K562 (cell line): ENCODE data around the gene DNAH3. TPM values are rescaled to one million over a fixed set of nuclear protein-coding genes. Genes with fewer than 3 reads are reported as not detected.

Experiments used
- ATAC-seq: fragments of 200-7000 bp; cut with Tn5 transposase; 3 replicates; pipeline ENCODE4 v1.9.1; 2020; ENCODE audit warnings: moderate library complexity
- BruUV-seq: library from RNA; stranded (reverse); fragments of 400-500 nt; replicated peaks from 2 replicates; lab custom pipeline; 2021; lab: Mats Ljungman, UMichigan
- CTCF ChIA-PET: fragments of 300-600 bp; formaldehyde crosslinking; extraction: SDS; loops from one replicate; lab custom pipeline; 2021; ENCODE audit warnings: low intra/inter-chr PET ratio; lab: Yijun Ruan, JAX
- POLR2A ChIA-PET: fragments of 300-600, 350-650 bp; sonication (Branson Sonifier 250); formaldehyde crosslinking; extraction: SDS; loops from one replicate; lab custom pipeline; 2021; ENCODE audit warnings: antibody characterized with exemption, inconsistent platforms; lab: Yijun Ruan, JAX
- DNase-seq, 4 experiments: peaks; one replicate each; pipeline versions ENCODE4 v3.0.0 to v3.0.0-alpha.2; 2011 to 2018; ENCODE audit warnings: low spot score in 3 of 4, mixed read lengths in 3 of 4; ENCODE audit errors: extremely low read depth in 1 of 4
- FAIRE-seq: peaks from 2 replicates; lab custom pipeline; 2011; peaks lifted over from hg19 to GRCh38; lab: Jason Lieb, UNC
- H2AFZ ChIP-seq: 2 replicates; pipeline ENCODE4 v1.6.0; 2011; ENCODE audit warnings: low read depth, low read length, control low read depth, inconsistent platforms
- H3K27ac ChIP-seq: fragments of 200-600 bp; 3 replicates; pipeline ENCODE4 v1.8.0; 2011; ENCODE audit warnings: low read depth, mild to moderate bottlenecking, control low read depth, inconsistent platforms, low read length, moderate library complexity, mixed read lengths; ENCODE audit errors: extremely low read depth
- H3K27me3 ChIP-seq, 2 experiments: fragments of 300-600 bp in 1 of 2; 2 replicates in 1 of 2; 3 replicates in 1 of 2; pipeline versions ENCODE4 v1.6.0 to v1.8.0; 2011; ENCODE audit warnings: inconsistent platforms in 2 of 2, low read length in 2 of 2, mild to moderate bottlenecking in 1 of 2, mixed read lengths in 1 of 2, moderate library complexity in 1 of 2; ENCODE audit not compliant: control insufficient read depth in 2 of 2, insufficient read depth in 2 of 2
- H3K36me3 ChIP-seq: fragments of 300-600 bp; 3 replicates; pipeline ENCODE4 v1.8.0; 2011; ENCODE audit warnings: mild to moderate bottlenecking, low read length, inconsistent platforms; ENCODE audit not compliant: control insufficient read depth, insufficient read depth
- H3K4me1 ChIP-seq, 2 experiments: fragments of 200-600 bp in 1 of 2; replicated peaks in 1 of 2; 2 replicates in 1 of 2; 3 replicates in 1 of 2; pipeline versions ENCODE4 v1.5.1 to v1.8.0; 2011; ENCODE audit warnings: inconsistent platforms in 2 of 2, low read length in 2 of 2, mild to moderate bottlenecking in 1 of 2, mixed read lengths in 1 of 2, moderate library complexity in 1 of 2; ENCODE audit not compliant: control insufficient read depth in 2 of 2, insufficient read depth in 2 of 2
- H3K4me2 ChIP-seq: 2 replicates; pipeline ENCODE4 v1.6.1; 2011; ENCODE audit warnings: low read length, control low read depth, inconsistent platforms, mixed read lengths; ENCODE audit not compliant: insufficient read depth
- H3K4me3 ChIP-seq: fragments of 200-600 bp; sonication (generic), shearing (Covaris generic); 2 replicates; pipeline ENCODE4 v1.5.1; 2016; ENCODE audit warnings: control low read depth, inconsistent platforms
- H3K79me2 ChIP-seq: fragments of 200-600 bp; 3 replicates; pipeline ENCODE4 v1.8.0; 2011; ENCODE audit warnings: low read length, inconsistent platforms; ENCODE audit not compliant: control insufficient read depth, insufficient read depth
- H3K9ac ChIP-seq, 2 experiments: 2 replicates each; pipeline versions ENCODE4 v1.6.0 to v1.6.1; 2011; ENCODE audit warnings: low read depth in 2 of 2, low read length in 2 of 2, control low read depth in 1 of 2, inconsistent platforms in 1 of 2, mild to moderate bottlenecking in 1 of 2, mixed read lengths in 1 of 2; ENCODE audit not compliant: insufficient read depth in 1 of 2
- H3K9me1 ChIP-seq: one replicate; pipeline ENCODE4 v1.6.0; 2011; ENCODE audit warnings: inconsistent platforms, mild to moderate bottlenecking, low read length, moderate library complexity; ENCODE audit not compliant: control insufficient read depth, insufficient read depth
- H3K9me3 ChIP-seq: replicated peaks from 2 replicates; pipeline ENCODE4 v1.5.1; 2011; ENCODE audit warnings: low read depth, low read length, inconsistent platforms; ENCODE audit not compliant: control insufficient read depth, insufficient read depth
- H4K20me1 ChIP-seq: replicated peaks from 2 replicates; pipeline ENCODE4 v1.6.1; 2011; ENCODE audit warnings: low read length, inconsistent platforms, mixed read lengths; ENCODE audit not compliant: control insufficient read depth, insufficient read depth
- DMBX1 ChIP-seq: fragments of 250-450 bp; sonication (Bioruptor Pico); IDR thresholded peaks from 2 replicates; pipeline ENCODE4 v1.8.0; 2022; ENCODE audit warnings: inconsistent platforms, mild to moderate bottlenecking, moderate library complexity, borderline replicate concordance
- MEF2D ChIP-seq: conservative IDR thresholded peaks from 2 replicates; pipeline ENCODE4 v1.6.1; 2016; ENCODE audit warnings: low read depth, missing genetic modification characterization, missing compliant biosample characterization
- NFIX ChIP-seq: fragments of 250-450 bp; sonication (Bioruptor Pico); IDR thresholded peaks from 2 replicates; pipeline ENCODE4 v1.4.0; 2020; ENCODE audit warnings: low read depth, mild to moderate bottlenecking, moderate library complexity
- ZNF24 ChIP-seq: fragments of 450-650 bp; IDR thresholded peaks from 2 replicates; pipeline ENCODE4 v1.6.1; 2016
- WGBS: fragments of 100-300 bp; shearing (Covaris generic); methylation state at CpG from one replicate; pipeline ENCODE4 v1.1.6; 2016; ENCODE audit warnings: low coverage, mixed read lengths; ENCODE audit not compliant: insufficient coverage; ENCODE audit errors: missing lambda C conversion rate; 5-methylcytosine and 5-hydroxymethylcytosine counted together
- in situ Hi-C: fragments of 300-500 bp; cut with MboI; formaldehyde crosslinking; loops from 4 replicates; pipeline ENCODE4 v1.15.0; 2018; ENCODE audit warnings: inconsistent platforms, mixed read lengths
- intact Hi-C: fragments of 100-400 bp; cut with micrococcal nuclease; formaldehyde crosslinking; loops from 2 replicates; pipeline ENCODE4 v1.14.2; 2022
- polyA plus RNA-seq, 8 experiments: library from polyadenylated mRNA; depleted of rRNA in 4 of 8; stranded (reverse) in 5 of 8; unstranded in 3 of 8; fragments of >200 nt; fragmentation: Nextera tagmentation in 2 of 8; fragmentation: Illumina TruSeq in 1 of 8; extraction: Ambion mirVana in 2 of 8; extraction: Trizol in 1 of 8; gene quantifications; 2 replicates each; pipeline versions ENCODE4 v1.2.1 to v1.2.3, GENCODE V29; 2011 to 2014; ENCODE audit warnings: inconsistent platforms in 1 of 8, missing spikeins in 1 of 8
- total RNA-seq, 7 experiments: library from RNA; depleted of rRNA in 6 of 7; stranded (reverse); fragments of >200 nt in 6 of 7; fragmentation: Illumina TruSeq in 2 of 7; extraction: Trizol in 2 of 7; gene quantifications; 2 replicates each; pipeline versions ENCODE4 v1.2.1 to v1.2.3, GENCODE V29; 2011 to 2021; ENCODE audit warnings: low replicate concordance in 1 of 7
- TF ChIP-seq, protein P1 (sequence below): fragments of 450-650 bp; IDR thresholded peaks from 2 replicates; pipeline ENCODE4 v1.6.1; 2017; ENCODE audit warnings: antibody characterized with exemption, mild to moderate bottlenecking
- TF ChIP-seq, protein P2 (sequence below): fragments of 450-650 bp; IDR thresholded peaks from 2 replicates; pipeline ENCODE4 v1.6.1; 2016; ENCODE audit warnings: mild to moderate bottlenecking, moderate library complexity

Gene DNAH3
- total and polyA plus RNA-seq, 9 of the 15 experiments (the other 6 are each of a cell fraction or from before 2014, with no cell fraction given): 0.32 to 0.84 (median 0.44) TPM

DNA sequence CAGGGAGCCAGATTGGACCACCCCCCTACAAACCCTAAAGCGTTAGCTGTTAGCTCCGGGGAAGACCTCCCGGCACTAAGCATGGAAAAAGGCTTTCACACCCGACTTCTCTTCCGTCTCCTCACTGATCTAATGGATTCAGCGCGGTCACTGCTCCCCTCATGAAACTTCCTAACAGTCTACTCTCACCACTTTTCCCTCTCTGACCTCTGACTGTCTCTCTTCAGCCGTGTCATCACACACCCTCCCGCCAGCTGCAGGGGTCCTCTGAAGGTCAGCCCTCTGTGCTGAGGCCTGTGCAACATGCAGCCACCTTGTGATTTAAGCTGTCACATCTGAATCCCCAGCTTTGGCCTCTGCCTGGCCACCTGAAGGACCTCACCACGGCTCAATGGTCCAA lies 234.4 kb downstream of the DNAH3 start:
- peak in 1 of 4 experiments; percentile 44 for DNase-seq
- in situ Hi-C loops (no loop called here), intact Hi-C loops (no loop called here)
- WGBS: 52% methylated on average over 10 of the region's 10 CpGs
- CTCF ChIA-PET: no interaction called here
- FAIRE-seq: peak; percentile 32
- Histone ChIP-seq H3K4me2 (peak overlapping the region; percentile 34; the same call in 1 of the 2 replicates), H3K9me1 (no peaks in the 10 kb centered on the region), H3K9me3 (no peaks in the 10 kb centered on the region), H2AFZ (peak overlapping the region; percentile 71), H3K4me3 (no peak overlapping the region), H3K79me2 (no peaks in the 10 kb centered on the region), H3K36me3 (no peaks in the 10 kb centered on the region), H4K20me1 (no peaks in the 10 kb centered on the region), H3K9ac (peak overlapping the region; percentile 16 to 70; a peak in 3 of 4 replicates), H3K4me1 (peaks cover 27 to 44% of the 10 kb centered on the region in 2 experiments), H3K27me3 (no peaks in the 10 kb centered on the region), H3K27ac (peak overlapping the region; percentile 55)
- BruUV-seq: no TSS peak
- ATAC-seq: peak; percentile 15; the same call in 2 of the 3 replicates
- POLR2A ChIA-PET: interaction anchor here (0.5 to 1.5 kb wide), 4 partner anchors 15 to 72 kb away, joined by 3 to 5 read pairs (median 4); partner anchors contain the start of genes DCUN1D3 and LYRM1
- TF ChIP-seq DMBX1 (CRISPR knock-in tag) (peak; percentile 41; the same call in 1 of the 2 replicates), NFIX (no peak), ZNF24 (no peak), MEF2D (tag) (0 out of 2 replicates have a peak, but pooled peaks have one; percentile 27)
- TF ChIP-seq, protein P1, sequence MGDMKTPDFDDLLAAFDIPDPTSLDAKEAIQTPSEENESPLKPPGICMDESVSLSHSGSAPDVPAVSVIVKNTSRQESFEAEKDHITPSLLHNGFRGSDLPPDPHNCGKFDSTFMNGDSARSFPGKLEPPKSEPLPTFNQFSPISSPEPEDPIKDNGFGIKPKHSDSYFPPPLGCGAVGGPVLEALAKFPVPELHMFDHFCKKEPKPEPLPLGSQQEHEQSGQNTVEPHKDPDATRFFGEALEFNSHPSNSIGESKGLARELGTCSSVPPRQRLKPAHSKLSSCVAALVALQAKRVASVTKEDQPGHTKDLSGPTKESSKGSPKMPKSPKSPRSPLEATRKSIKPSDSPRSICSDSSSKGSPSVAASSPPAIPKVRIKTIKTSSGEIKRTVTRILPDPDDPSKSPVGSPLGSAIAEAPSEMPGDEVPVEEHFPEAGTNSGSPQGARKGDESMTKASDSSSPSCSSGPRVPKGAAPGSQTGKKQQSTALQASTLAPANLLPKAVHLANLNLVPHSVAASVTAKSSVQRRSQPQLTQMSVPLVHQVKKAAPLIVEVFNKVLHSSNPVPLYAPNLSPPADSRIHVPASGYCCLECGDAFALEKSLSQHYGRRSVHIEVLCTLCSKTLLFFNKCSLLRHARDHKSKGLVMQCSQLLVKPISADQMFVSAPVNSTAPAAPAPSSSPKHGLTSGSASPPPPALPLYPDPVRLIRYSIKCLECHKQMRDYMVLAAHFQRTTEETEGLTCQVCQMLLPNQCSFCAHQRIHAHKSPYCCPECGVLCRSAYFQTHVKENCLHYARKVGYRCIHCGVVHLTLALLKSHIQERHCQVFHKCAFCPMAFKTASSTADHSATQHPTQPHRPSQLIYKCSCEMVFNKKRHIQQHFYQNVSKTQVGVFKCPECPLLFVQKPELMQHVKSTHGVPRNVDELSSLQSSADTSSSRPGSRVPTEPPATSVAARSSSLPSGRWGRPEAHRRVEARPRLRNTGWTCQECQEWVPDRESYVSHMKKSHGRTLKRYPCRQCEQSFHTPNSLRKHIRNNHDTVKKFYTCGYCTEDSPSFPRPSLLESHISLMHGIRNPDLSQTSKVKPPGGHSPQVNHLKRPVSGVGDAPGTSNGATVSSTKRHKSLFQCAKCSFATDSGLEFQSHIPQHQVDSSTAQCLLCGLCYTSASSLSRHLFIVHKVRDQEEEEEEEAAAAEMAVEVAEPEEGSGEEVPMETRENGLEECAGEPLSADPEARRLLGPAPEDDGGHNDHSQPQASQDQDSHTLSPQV: peak; percentile 40
- TF ChIP-seq, protein P2, sequence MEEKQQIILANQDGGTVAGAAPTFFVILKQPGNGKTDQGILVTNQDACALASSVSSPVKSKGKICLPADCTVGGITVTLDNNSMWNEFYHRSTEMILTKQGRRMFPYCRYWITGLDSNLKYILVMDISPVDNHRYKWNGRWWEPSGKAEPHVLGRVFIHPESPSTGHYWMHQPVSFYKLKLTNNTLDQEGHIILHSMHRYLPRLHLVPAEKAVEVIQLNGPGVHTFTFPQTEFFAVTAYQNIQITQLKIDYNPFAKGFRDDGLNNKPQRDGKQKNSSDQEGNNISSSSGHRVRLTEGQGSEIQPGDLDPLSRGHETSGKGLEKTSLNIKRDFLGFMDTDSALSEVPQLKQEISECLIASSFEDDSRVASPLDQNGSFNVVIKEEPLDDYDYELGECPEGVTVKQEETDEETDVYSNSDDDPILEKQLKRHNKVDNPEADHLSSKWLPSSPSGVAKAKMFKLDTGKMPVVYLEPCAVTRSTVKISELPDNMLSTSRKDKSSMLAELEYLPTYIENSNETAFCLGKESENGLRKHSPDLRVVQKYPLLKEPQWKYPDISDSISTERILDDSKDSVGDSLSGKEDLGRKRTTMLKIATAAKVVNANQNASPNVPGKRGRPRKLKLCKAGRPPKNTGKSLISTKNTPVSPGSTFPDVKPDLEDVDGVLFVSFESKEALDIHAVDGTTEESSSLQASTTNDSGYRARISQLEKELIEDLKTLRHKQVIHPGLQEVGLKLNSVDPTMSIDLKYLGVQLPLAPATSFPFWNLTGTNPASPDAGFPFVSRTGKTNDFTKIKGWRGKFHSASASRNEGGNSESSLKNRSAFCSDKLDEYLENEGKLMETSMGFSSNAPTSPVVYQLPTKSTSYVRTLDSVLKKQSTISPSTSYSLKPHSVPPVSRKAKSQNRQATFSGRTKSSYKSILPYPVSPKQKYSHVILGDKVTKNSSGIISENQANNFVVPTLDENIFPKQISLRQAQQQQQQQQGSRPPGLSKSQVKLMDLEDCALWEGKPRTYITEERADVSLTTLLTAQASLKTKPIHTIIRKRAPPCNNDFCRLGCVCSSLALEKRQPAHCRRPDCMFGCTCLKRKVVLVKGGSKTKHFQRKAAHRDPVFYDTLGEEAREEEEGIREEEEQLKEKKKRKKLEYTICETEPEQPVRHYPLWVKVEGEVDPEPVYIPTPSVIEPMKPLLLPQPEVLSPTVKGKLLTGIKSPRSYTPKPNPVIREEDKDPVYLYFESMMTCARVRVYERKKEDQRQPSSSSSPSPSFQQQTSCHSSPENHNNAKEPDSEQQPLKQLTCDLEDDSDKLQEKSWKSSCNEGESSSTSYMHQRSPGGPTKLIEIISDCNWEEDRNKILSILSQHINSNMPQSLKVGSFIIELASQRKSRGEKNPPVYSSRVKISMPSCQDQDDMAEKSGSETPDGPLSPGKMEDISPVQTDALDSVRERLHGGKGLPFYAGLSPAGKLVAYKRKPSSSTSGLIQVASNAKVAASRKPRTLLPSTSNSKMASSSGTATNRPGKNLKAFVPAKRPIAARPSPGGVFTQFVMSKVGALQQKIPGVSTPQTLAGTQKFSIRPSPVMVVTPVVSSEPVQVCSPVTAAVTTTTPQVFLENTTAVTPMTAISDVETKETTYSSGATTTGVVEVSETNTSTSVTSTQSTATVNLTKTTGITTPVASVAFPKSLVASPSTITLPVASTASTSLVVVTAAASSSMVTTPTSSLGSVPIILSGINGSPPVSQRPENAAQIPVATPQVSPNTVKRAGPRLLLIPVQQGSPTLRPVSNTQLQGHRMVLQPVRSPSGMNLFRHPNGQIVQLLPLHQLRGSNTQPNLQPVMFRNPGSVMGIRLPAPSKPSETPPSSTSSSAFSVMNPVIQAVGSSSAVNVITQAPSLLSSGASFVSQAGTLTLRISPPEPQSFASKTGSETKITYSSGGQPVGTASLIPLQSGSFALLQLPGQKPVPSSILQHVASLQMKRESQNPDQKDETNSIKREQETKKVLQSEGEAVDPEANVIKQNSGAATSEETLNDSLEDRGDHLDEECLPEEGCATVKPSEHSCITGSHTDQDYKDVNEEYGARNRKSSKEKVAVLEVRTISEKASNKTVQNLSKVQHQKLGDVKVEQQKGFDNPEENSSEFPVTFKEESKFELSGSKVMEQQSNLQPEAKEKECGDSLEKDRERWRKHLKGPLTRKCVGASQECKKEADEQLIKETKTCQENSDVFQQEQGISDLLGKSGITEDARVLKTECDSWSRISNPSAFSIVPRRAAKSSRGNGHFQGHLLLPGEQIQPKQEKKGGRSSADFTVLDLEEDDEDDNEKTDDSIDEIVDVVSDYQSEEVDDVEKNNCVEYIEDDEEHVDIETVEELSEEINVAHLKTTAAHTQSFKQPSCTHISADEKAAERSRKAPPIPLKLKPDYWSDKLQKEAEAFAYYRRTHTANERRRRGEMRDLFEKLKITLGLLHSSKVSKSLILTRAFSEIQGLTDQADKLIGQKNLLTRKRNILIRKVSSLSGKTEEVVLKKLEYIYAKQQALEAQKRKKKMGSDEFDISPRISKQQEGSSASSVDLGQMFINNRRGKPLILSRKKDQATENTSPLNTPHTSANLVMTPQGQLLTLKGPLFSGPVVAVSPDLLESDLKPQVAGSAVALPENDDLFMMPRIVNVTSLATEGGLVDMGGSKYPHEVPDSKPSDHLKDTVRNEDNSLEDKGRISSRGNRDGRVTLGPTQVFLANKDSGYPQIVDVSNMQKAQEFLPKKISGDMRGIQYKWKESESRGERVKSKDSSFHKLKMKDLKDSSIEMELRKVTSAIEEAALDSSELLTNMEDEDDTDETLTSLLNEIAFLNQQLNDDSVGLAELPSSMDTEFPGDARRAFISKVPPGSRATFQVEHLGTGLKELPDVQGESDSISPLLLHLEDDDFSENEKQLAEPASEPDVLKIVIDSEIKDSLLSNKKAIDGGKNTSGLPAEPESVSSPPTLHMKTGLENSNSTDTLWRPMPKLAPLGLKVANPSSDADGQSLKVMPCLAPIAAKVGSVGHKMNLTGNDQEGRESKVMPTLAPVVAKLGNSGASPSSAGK: peak; percentile 9; the same call in 1 of the 2 replicates
